WTC11 (cell line): Measurements from ENCODE around the gene ARMC7. TPM values are rescaled to one million over a fixed set of nuclear protein-coding genes. Genes with fewer than 3 reads are reported as not detected.
"Not testable (repeated sequence)": the region's sequence is repeated elsewhere in the genome, so short reads cannot be mapped to it uniquely, and the experiment has no call there.

Experiments
- ATAC-seq: fragments of 200-7000 bp; cut with Tn5 transposase; 2 replicates; pipeline ENCODE4 v1.10.0; 2021; ENCODE audit warnings: mild to moderate bottlenecking, moderate library complexity
- CTCF ChIA-PET: fragments of 300-600 bp; sonication (Branson Sonifier 250); formaldehyde crosslinking; loops from one replicate; lab custom pipeline; 2021; ENCODE audit warnings: antibody characterized with exemption; lab: Charles Lee
- POLR2A ChIA-PET: fragments of 350-600 bp; sonication (Branson Sonifier 250); formaldehyde crosslinking; loops from one replicate; lab custom pipeline; 2021; ENCODE audit warnings: antibody characterized with exemption; lab: Charles Lee
- DNase-seq: peaks from one replicate; pipeline ENCODE4 v3.0.0; 2021; ENCODE audit warnings: low spot score
- H3K27ac Mint-ChIP-seq: 2 replicates; pipeline ENCODE4 v1.8.0; 2021; ENCODE audit warnings: mixed read lengths
- H3K27me3 Mint-ChIP-seq: 2 replicates; pipeline ENCODE4 v1.8.0; 2021; ENCODE audit warnings: low read depth, mild to moderate bottlenecking, moderate library complexity, mixed read lengths
- H3K36me3 Mint-ChIP-seq: 2 replicates; pipeline ENCODE4 v1.8.0; 2021; ENCODE audit warnings: mixed read lengths
- H3K4me1 Mint-ChIP-seq: 2 replicates; pipeline ENCODE4 v1.8.0; 2022; ENCODE audit warnings: mixed read lengths
- H3K4me3 Mint-ChIP-seq: 2 replicates; pipeline ENCODE4 v1.8.0; 2021; ENCODE audit warnings: mild to moderate bottlenecking, moderate library complexity, mixed read lengths
- H3K9me3 Mint-ChIP-seq: 2 replicates; pipeline ENCODE4 v1.8.0; 2021; ENCODE audit warnings: mixed read lengths
- FOXP1 ChIP-seq: sonication (generic); formaldehyde crosslinking; IDR thresholded peaks from 2 replicates; pipeline ENCODE4 v1.8.0; 2022; ENCODE audit warnings: missing genetic modification reagents, mild to moderate bottlenecking, moderate library complexity, borderline replicate concordance
- GABPB1 ChIP-seq: sonication (generic); formaldehyde crosslinking; IDR thresholded peaks from 2 replicates; pipeline ENCODE4 v1.8.1; 2023; ENCODE audit warnings: mild to moderate bottlenecking, missing genetic modification reagents
- HMGA2 ChIP-seq: fragments of 250-450 bp; sonication (Bioruptor Pico); IDR thresholded peaks from 2 replicates; pipeline ENCODE4 v1.4.0; 2021; ENCODE audit warnings: mild to moderate bottlenecking, moderate library complexity
- OVOL2 ChIP-seq: fragments of 250-450 bp; sonication (Bioruptor Pico); IDR thresholded peaks from 2 replicates; pipeline ENCODE4 v1.9.0; 2021; ENCODE audit warnings: mild to moderate bottlenecking, borderline replicate concordance
- PRRX2 ChIP-seq: fragments of 250-450 bp; sonication (Bioruptor Pico); IDR thresholded peaks from 2 replicates; pipeline ENCODE4 v1.8.0; 2021; ENCODE audit warnings: mild to moderate bottlenecking
- RORB ChIP-seq: fragments of 250-450 bp; sonication (Bioruptor Pico); IDR thresholded peaks from 2 replicates; pipeline ENCODE4 v1.9.0; 2021; ENCODE audit warnings: mild to moderate bottlenecking
- SP1 ChIP-seq: sonication (generic); formaldehyde crosslinking; conservative IDR thresholded peaks from 2 replicates; pipeline ENCODE4 v1.8.1; 2022; ENCODE audit warnings: missing genetic modification reagents
- TP53 ChIP-seq: sonication (generic); formaldehyde crosslinking; IDR thresholded peaks from 2 replicates; pipeline ENCODE4 v1.8.1; 2023; ENCODE audit warnings: mild to moderate bottlenecking, missing genetic modification reagents
- total RNA-seq: library from RNA; stranded (reverse); gene quantifications from 3 replicates; pipeline ENCODE4 v1.2.3, GENCODE V29; 2021
- TF ChIP-seq, protein P1 (sequence below): sonication (generic); formaldehyde crosslinking; IDR thresholded peaks from 2 replicates; pipeline ENCODE4 v1.8.0; 2022; ENCODE audit warnings: missing genetic modification reagents
- TF ChIP-seq, protein P2 (sequence below): fragments of 250-450 bp; sonication (Bioruptor Pico); IDR thresholded peaks from 2 replicates; pipeline ENCODE4 v1.8.0; 2021; ENCODE audit warnings: mild to moderate bottlenecking
- TF ChIP-seq, protein P3 (sequence below): sonication (generic); formaldehyde crosslinking; IDR thresholded peaks from 2 replicates; pipeline ENCODE4 v1.8.1; 2023; ENCODE audit warnings: mild to moderate bottlenecking, missing genetic modification reagents, moderate library complexity
- TF ChIP-seq, protein P4 (sequence below): sonication (generic); formaldehyde crosslinking; IDR thresholded peaks from 2 replicates; pipeline ENCODE4 v1.8.1; 2022; ENCODE audit warnings: missing genetic modification reagents, borderline replicate concordance

The ARMC7 gene
- total RNA-seq, 1 experiment from 2014 or later: 13.2 TPM

DNA sequence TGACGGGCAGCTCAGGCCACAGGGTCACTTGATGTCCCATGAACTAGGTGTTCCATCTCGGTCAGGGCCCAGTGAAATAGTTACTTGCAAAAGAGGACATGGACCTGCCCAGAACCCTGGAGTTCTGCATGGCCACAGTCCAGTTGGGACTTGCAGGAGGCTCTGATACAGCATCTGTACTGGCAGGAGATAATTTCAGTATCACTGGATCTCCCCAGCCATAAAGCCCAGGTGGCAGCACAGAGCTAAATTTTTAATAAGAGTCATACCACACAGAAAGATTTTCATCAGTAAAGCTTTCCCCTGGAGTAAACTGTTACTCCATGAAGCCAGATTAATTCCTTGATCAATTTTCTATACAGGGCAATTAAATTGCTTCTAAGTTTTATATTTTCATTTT lies 40.0 kb upstream of the ARMC7 start:
- POLR2A ChIA-PET: interaction anchor here (0.6 kb wide), 1 partner anchor 175 kb away, joined by 6 read pairs; no protein-coding TSS in a partner anchor
- ATAC-seq (no peak), DNase-seq (no peak)
- Mint-ChIP-seq H3K36me3 (peaks cover under 1% of the 10 kb centered on the region; the same call in 1 of the 2 replicates), H3K9me3 (no peaks in the 10 kb centered on the region), H3K4me3 (no peak overlapping the region), H3K4me1 (no peaks in the 10 kb centered on the region), H3K27ac (0 out of 2 replicates have a peak overlapping the region, but pooled peaks have one; percentile 49), H3K27me3 (no peaks in the 10 kb centered on the region)
- no peak for TF ChIP-seq HMGA2 (CRISPR knock-in tag)
- TF ChIP-seq, protein P1, sequence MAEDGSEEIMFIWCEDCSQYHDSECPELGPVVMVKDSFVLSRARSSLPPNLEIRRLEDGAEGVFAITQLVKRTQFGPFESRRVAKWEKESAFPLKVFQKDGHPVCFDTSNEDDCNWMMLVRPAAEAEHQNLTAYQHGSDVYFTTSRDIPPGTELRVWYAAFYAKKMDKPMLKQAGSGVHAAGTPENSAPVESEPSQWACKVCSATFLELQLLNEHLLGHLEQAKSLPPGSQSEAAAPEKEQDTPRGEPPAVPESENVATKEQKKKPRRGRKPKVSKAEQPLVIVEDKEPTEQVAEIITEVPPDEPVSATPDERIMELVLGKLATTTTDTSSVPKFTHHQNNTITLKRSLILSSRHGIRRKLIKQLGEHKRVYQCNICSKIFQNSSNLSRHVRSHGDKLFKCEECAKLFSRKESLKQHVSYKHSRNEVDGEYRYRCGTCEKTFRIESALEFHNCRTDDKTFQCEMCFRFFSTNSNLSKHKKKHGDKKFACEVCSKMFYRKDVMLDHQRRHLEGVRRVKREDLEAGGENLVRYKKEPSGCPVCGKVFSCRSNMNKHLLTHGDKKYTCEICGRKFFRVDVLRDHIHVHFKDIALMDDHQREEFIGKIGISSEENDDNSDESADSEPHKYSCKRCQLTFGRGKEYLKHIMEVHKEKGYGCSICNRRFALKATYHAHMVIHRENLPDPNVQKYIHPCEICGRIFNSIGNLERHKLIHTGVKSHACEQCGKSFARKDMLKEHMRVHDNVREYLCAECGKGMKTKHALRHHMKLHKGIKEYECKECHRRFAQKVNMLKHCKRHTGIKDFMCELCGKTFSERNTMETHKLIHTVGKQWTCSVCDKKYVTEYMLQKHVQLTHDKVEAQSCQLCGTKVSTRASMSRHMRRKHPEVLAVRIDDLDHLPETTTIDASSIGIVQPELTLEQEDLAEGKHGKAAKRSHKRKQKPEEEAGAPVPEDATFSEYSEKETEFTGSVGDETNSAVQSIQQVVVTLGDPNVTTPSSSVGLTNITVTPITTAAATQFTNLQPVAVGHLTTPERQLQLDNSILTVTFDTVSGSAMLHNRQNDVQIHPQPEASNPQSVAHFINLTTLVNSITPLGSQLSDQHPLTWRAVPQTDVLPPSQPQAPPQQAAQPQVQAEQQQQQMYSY (CRISPR knock-in tag): no peak
- TF ChIP-seq PRRX2: no peak
- TF ChIP-seq GABPB1: no peak
- CTCF ChIA-PET: interaction anchor here (0.6 to 2.9 kb wide), 15 partner anchors 9 to 171 kb away, joined by 3 to 21 read pairs (median 3); partner anchors contain the start of genes ATP5PD, KCTD2, NT5C and SLC16A5

DNA sequence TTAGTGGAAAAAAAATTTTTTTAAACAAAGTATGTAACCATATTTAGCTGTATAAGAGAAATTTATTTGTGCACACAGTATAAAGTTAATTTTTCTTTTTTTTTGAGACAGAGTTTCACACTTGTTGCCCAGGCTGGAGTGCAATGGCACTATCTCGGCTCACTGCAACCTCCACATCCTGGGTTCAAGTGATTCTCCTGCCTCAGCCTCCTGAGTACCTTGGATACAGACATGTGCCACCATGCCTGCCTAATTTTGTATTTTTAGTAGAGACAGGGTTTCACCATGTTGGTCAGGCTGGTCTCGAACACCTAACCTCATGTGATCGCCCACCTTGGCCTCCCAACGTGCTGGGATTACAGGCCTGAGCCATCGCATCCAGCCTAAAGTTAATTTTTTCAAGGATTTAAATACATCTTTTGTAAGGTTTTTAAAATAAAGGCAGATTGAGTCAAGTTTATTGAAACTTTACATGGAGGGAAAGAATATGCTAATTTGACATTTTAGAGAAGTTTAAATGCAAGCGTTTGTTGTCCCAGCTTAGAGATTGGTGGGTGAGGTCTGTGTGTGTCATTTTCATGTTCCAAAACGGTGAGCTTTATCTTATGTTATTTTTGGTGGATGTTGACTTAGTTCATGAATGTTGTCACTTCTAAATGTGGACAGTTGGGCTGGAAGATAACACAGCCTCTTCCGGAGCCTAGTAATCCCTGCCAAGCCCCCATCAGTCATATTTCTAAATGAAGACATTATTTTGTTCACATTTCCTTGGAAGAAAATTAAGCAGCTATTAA lies 38.1 kb upstream of the ARMC7 start:
- H3K4me1 Mint-ChIP-seq, H3K9me3 Mint-ChIP-seq, H3K4me3 Mint-ChIP-seq, H3K27me3 Mint-ChIP-seq, ATAC-seq, POLR2A ChIA-PET, H3K27ac Mint-ChIP-seq, H3K36me3 Mint-ChIP-seq, DNase-seq: not testable (repeated sequence)
- CTCF ChIA-PET: interaction anchor here (0.6 to 1.1 kb wide), 3 partner anchors 12 to 937 kb away, joined by 3 read pairs; no protein-coding TSS in a partner anchor

DNA sequence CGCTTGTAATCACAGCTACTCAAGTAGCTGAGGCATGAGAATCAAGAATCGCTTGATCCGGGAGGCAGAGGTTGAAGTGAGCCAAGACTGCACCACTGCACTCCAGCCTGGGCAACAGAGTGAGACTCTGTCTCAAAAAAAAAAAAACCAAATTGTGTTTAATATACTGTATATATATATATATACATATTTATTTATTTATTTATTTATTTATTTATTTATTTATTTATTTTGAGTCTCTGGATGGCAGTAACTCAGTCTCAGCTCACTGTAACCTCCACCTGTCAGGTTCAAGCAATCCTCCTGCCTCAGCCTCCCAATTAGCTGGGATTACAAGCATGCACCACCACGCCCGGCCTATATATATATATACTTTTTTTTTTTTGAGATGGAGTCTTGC lies 36.9 kb upstream of the ARMC7 start:
- not testable (repeated sequence) for H3K4me3 Mint-ChIP-seq, H3K27ac Mint-ChIP-seq, H3K4me1 Mint-ChIP-seq, DNase-seq, H3K27me3 Mint-ChIP-seq, H3K9me3 Mint-ChIP-seq, ATAC-seq, H3K36me3 Mint-ChIP-seq
- POLR2A ChIA-PET: interaction anchor here (0.7 kb wide), 1 partner anchor 22 kb away, joined by 3 read pairs; no protein-coding TSS in a partner anchor
- CTCF ChIA-PET: interaction anchor here (0.9 to 2.1 kb wide), 4 partner anchors 8 to 58 kb away, joined by 4 to 7 read pairs (median 6); partner anchors contain the start of gene NT5C

DNA sequence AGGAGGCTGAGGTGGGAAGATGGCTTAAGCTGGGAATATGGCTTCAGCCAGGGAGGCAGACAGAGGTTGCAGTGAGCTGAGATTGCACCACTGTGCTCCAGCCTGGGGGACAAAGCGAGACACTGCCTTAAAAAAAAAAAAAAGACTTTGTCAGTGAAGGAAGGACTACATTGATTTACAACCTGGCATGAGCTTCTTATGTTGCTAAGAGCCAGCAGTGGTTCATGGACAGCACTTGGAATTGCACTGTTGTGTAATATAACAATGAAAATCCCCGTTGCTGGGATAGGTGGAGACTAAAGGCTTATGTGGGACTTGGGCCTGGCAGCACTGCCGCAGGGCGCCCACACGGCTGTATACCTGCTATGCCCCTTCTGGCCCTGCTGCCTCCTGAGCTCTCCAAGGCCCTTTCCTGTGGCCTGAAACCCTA lies 36.1 kb upstream of the ARMC7 start:
- no peak for DNase-seq
- no peak overlapping the region for H3K27ac Mint-ChIP-seq
- H3K27me3 Mint-ChIP-seq: peaks cover 6% of the 10 kb centered on the region; the same call in 1 of the 2 replicates
- no peaks in the 10 kb centered on the region for H3K36me3 Mint-ChIP-seq
- ChIA-PET POLR2A (interaction anchor here (0.7 to 1.0 kb wide), 2 partner anchors 22 to 40 kb away, joined by 3 read pairs; no protein-coding TSS in a partner anchor), CTCF (interaction anchor here (0.7 to 2.1 kb wide), 7 partner anchors 9 to 98 kb away, joined by 3 to 7 read pairs (median 5); partner anchors contain the start of gene NT5C)
- H3K4me3 Mint-ChIP-seq: no peak overlapping the region
- H3K4me1 Mint-ChIP-seq: peaks cover 12% of the 10 kb centered on the region
- no peak for ATAC-seq
- TF ChIP-seq FOXP1 (CRISPR knock-in tag) (no peak), OVOL2 (no peak), SP1 (no peak), TP53 (no peak), RORB (CRISPR knock-in tag) (no peak)
- TF ChIP-seq, protein P2, sequence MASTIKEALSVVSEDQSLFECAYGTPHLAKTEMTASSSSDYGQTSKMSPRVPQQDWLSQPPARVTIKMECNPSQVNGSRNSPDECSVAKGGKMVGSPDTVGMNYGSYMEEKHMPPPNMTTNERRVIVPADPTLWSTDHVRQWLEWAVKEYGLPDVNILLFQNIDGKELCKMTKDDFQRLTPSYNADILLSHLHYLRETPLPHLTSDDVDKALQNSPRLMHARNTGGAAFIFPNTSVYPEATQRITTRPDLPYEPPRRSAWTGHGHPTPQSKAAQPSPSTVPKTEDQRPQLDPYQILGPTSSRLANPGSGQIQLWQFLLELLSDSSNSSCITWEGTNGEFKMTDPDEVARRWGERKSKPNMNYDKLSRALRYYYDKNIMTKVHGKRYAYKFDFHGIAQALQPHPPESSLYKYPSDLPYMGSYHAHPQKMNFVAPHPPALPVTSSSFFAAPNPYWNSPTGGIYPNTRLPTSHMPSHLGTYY (CRISPR knock-in tag): no peak
- TF ChIP-seq, protein P3, sequence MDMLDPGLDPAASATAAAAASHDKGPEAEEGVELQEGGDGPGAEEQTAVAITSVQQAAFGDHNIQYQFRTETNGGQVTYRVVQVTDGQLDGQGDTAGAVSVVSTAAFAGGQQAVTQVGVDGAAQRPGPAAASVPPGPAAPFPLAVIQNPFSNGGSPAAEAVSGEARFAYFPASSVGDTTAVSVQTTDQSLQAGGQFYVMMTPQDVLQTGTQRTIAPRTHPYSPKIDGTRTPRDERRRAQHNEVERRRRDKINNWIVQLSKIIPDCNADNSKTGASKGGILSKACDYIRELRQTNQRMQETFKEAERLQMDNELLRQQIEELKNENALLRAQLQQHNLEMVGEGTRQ (CRISPR knock-in tag): no peak
- TF ChIP-seq, protein P4, sequence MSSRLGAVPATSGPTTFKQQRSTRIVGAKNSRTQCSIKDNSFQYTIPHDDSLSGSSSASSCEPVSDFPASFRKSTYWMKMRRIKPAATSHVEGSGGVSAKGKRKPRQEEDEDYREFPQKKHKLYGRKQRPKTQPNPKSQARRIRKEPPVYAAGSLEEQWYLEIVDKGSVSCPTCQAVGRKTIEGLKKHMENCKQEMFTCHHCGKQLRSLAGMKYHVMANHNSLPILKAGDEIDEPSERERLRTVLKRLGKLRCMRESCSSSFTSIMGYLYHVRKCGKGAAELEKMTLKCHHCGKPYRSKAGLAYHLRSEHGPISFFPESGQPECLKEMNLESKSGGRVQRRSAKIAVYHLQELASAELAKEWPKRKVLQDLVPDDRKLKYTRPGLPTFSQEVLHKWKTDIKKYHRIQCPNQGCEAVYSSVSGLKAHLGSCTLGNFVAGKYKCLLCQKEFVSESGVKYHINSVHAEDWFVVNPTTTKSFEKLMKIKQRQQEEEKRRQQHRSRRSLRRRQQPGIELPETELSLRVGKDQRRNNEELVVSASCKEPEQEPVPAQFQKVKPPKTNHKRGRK: no peak
- no peaks in the 10 kb centered on the region for H3K9me3 Mint-ChIP-seq
